ENCODE results near the gene TLCD1.

The TLCD1 gene, protein sequence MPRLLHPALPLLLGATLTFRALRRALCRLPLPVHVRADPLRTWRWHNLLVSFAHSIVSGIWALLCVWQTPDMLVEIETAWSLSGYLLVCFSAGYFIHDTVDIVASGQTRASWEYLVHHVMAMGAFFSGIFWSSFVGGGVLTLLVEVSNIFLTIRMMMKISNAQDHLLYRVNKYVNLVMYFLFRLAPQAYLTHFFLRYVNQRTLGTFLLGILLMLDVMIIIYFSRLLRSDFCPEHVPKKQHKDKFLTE

GRCh38 chr17:28726226-28726626, at the start of gene TLCD1:
TLCD1 (minus strand) TSS chr17:28726233; CDS start chr17:28726097, 136 bp downstream.
- peak; percentile 40 for DNase-seq

DNA sequence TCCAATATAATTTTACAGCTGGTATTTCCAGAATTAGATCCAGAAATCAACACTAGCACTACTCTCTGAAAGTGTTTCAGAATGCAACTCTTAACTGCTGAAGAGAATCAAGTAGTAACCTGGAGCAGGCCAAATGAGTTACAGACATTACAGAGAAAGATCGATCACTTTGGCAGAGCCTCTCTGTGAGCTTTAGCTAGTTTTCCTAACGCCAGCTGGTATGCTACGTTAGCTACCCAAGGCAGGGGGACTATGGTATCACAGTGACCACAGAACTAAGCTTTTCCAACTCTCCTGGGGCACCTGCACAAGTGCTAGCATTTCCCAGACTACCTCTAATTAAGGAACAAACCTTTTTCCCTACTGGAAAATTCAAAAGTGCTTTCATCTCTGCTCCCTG, 48.2 kb upstream of the TLCD1 start:
- DNase-seq = no peak

- DNase-seq = no peak
These were observed 47.7 kb upstream of the TLCD1 start for GRCh38 chr17:28773736-28774135.

DNA sequence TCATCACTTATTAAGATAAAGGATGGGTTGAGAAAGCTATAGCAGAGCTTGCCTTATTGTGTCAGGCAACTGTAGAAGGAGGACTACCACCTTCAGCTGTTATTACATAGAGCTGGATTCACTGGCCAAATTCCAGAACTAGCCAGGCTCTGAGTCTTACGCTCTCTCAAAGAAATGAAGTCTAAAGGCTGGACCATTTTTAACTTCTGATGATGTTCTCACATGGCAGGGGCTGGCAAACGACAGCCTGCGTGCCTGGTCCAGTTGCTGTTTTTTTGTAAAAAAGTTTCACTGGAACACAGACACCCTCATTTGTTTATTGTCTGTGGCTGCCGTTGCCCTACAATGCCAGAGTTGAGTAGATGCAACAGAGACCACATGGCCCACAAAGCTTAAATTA, 39.0 kb upstream of the TLCD1 start:
- no peak for DNase-seq

DNA sequence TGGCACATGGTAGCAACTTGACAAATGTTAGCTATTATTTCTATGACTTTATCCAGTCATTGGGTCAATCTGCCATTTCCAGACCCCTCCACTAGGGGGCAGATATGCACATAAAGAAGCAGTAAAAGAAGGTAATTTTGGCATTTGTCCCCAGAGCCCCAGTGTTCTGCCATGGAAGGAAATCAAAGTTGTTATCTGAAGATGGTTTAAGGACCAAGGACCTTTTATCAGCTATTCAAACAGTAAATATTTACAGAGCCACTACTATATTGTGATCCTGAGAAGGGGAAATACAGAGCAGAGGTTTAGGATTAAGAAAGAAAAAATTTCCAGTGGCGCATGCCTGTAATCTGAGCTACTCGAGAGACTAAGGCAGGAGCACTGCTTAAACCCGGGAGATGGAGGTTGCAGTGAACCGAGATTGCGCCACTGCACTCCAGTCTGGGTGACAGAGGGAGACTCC, 37.8 kb upstream of the TLCD1 start:
- DNase-seq = peak; percentile 44

DNA sequence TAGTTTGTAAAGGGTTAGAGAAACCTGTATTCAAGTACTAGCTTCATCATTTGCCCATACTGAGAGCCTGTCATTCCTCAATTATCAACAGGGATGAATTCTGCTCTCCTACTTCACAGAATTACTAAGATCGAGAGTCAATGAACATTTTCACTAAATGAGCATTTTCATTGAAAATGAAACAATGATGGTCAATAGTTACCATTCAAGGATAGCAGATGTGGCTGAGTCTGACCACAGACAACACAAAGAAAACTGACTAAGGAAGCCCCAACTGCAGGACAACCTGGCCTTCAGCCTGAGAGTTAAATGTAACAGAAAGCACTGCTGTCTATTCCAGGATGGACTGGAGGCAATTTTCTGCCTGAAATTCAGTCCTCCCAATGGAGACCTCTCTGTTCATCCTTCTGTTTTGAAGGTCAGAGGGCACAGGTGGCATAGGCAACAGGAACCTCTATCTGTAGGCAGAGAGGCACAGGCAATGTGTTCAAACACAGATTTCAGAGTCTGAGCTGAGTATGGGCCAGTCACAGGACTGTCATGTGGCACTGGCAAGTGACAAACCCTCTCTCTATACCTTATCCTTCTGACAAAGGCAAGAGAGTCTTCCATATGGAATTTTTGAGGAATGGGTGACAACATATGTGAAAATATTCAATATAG, 37.2 kb upstream of the TLCD1 start:
- DNase-seq = no peak

DNA sequence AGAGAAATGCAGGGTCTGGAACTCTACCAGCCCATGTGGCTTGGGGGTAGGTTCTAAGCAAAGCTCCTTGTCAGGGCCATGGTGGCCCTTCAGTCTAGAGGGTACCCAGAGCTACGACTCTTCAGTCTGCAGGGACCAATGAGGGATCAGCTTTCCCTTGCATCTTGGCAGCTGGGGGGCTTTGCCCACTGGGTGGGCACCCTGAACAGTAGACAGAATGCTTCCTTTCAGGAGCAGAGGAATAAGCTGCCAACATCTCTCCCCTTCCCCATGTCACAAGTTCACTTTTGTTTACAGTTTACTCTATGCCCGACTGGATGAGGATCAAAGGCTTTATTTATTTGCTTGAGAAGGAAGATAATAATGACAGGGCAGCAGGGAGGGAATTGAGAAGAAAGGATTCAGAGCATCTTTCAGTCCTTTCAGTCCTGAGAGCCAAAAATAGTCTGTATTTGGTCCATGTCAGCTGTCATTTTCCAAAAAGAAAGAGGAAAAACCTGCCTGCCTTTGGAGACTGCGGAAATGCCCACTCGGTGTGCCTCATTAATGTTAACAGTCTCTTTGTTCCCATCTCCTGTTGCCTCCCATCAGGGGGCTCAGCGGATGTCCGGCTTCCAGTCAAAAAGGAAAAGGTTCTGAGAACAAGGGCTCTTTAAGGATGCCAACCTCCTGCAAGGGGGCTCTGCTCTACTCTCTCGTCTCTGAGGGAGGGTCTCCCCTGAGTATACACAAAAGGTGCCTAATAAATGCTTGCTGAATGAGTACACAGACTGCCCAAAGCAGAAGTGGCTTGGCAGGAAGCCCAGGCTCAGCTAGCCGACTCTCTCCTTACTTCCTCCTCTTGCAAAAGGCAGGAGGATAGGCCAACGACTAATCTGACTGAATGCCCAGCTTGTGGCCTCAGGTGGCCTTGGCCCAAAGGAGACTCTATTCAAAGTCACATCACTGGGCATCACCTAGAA, 34.8 kb upstream of the TLCD1 start:
- DNase-seq = peak; percentile 39

- no peak for DNase-seq
These were observed 33.3 kb upstream of the TLCD1 start for GRCh38 chr17:28759256-28759865.

- DNase-seq = no peak
These were observed 32.5 kb upstream of the TLCD1 start for GRCh38 chr17:28758411-28759121.

DNA sequence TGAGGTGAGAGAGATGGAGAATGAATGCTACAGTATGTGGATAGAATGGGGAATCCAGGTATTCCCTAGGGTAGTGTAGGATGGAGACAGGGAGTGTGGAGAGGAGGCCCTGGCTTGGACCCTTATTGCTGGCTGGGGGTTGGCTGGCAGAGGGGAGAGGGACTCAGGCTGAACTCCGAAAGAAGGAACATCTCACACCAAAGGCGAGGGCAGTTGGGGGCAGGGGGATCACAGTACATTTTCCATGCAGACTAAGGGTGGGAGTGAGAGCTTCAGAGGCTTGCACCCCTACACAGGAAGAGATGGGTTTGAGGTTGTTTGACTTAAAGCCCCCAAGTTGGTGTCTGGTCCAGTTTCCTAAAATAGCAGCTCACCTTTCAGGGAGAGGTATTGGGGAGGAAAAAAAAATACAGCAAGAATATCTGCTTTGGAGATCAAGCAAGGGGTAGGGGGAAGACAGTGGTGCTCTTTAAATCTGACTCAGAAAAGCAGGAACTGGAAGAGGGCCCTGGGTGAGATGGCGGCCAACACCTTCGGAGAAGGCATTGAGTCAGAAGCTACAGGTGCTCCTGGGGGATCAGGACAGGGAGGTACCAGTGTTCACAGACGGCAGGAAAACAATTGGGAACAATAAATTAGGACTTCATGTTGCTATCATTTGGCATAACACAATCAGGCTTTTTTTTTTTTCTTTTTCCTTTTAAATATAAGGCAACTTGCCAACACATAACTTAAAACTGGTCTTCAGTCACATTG, 30.2 kb upstream of the TLCD1 start:
- DNase-seq = no peak

DNA sequence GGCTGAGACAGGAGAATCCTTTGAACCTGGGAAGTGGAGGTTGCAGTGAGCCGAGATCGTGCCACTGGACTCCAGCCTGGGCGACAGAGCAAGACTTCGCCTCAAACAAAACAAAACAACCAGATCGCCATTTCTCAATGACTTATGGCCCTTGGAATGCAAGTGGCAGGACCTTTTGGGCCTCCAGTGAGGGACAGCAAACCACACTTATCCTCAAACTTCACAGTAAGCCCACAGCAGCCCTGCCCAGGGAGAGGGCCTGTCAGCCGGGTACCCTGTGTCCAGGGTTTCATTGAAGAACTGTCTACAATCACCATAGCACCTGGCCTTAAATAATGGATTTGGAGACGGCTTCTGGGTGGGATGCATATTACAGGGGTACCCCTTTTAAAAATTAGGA, 29.5 kb upstream of the TLCD1 start:
- no peak for DNase-seq

- no peak for DNase-seq
These were observed 25.8 kb upstream of the TLCD1 start for GRCh38 chr17:28751600-28752366.

- DNase-seq = peak; percentile 77
These were observed 24.4 kb upstream of the TLCD1 start for GRCh38 chr17:28750178-28751047.

DNA sequence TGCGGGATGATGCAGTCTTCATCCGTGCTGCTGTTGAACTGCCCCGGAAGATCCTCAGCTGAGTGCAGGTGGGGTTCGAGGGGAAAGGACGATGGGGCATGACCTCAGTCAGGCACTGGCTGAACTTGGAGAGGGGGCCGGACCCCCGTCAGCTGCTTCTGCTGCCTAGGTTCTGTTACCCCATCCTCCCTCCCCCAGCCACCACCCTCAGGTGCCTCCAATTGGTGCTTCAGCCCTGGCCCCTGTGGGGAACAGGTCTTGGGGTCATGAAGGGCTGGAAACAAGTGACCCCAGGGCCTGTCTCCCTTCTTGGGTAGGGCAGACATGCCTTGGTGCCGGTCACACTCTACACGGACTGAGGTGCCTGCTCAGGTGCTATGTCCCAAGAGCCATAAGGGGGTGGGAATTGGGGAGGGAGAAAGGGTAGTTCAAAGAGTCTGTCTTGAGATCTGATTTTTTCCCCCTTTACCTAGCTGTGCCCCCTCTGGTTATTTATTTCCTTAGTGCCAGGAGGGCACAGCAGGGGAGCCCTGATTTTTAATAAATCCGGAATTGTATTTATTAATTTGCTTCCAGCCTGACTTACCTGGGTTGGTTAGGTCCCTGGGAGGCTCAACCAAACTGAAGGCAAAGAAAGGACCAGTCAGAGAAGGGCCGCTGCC, 23.6 kb upstream of the TLCD1 start:
- DNase-seq = no peak

DNA sequence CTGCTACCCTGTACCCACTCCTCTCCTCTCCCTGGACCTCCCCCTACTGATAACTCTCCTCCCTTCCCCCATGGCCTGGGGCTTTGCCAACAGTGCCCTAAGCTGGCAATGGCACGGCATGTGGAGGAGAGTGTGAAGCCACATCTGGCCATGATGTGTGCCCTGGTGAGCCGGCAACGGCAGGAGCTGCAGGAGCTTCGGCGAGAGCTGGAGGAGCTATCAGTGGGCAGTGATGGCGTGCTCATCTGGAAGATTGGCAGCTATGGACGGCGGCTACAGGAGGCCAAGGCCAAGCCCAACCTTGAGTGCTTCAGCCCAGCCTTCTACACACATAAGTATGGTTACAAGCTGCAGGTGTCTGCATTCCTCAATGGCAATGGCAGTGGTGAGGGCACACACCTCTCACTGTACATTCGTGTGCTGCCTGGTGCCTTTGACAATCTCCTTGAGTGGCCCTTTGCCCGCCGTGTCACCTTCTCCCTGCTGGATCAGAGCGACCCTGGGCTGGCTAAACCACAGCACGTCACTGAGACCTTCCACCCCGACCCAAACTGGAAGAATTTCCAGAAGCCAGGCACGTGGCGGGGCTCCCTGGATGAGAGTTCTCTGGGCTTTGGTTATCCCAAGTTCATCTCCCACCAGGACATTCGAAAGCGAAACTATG, 23.0 kb upstream of the TLCD1 start:
- no peak for DNase-seq

- no peak for DNase-seq
These were observed 22.0 kb upstream of the TLCD1 start for GRCh38 chr17:28747801-28748750.

DNA sequence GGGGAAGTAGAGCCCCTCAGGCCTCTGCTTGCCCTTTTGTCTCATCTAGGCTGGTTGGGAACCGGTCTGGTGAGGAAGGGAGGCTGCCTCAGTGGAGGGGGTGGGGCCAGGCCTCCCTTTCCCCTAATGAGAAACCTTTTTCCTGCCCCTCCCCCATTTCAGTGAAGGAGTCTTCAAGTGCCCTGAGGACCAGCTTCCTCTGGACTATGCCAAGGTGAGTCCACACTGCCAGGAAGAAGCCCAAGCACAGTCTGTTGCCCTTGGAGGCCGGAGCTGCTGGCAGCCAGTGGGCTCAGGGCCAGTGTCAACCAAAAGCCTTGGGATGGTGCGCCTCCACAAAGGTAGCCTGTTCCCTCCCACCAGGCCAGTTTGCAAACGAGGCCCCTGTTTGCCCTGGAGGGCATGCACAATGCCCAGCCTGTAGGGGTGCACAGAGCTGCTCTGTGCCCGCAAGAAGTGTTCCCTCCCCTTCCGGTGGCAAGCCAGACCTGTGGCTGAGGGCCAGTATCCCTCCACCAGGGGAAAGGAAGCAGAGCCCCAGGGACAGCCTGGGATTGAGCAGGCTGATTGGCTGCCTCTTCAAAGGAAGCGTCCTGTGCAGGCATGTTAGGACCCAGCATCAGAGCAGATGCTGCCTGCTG, 21.1 kb upstream of the TLCD1 start:
- no peak for DNase-seq
